Stimulated activated CD4-positive, alpha-beta T cell treated with anti-CD3 and anti-CD28 coated beads, Interleukin-4, amount 100 ng/mL, for 24 hours (primary cell): ENCODE measurements around the gene HSPB8.
"Not testable (repeated sequence)": the region's sequence is repeated elsewhere in the genome, so short reads cannot be mapped to it uniquely, and the experiment has no call there.

Experiments used
- DNase-seq: peaks from one replicate; pipeline ENCODE4 v3.0.0-alpha.2; 2020

Gene HSPB8

GRCh38 chr12:119207063-119207560 lies 28.4 kb downstream of the HSPB8 start:
- no peak for DNase-seq

DNA sequence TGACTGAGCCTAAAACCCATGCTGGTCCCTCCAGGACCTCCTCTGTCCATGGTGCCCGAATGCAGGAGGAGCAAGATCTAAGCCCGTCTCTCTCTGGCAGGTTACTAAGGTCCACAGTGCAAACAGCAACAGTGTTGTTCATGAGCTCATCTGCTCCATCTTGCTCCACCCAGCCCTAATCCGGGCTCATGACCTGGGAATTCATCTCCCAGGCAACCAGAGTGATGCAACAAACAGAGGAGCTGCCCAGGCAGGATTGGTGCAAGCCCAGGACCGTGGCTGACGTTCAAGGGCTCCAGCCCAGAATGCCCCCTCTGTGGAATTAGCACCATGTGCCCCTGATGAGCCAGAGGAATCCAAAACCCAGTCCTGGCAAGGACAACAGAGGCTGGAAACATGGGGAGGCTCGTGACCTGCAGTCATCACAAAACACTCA lies 29.9 kb downstream of the HSPB8 start:
- DNase-seq, result no peak

- DNase-seq, result no peak
These were observed 33.2 kb downstream of the HSPB8 start for GRCh38 chr12:119211884-119212283.

DNA sequence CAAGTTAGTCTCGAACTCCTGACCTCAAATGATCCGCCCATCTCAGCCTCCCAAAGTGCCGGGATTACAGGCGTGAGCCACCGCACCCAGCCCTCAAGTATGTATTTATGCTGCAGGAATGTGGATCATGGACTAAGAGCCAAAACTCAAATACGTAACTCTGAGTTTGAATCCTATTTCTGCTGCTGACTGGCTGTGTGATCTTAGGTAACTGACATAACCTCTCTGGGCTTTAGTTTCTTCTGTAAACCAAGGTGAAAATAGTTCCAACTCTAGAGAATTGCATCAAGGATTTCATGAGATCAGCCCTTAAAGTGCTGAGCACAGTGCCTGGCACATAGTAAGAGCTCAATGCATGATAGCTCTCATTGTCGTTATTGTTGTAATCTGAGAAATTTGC lies 37.4 kb downstream of the HSPB8 start:
- DNase-seq, result no peak

- DNase-seq, result not testable (repeated sequence)
These were observed 40.1 kb downstream of the HSPB8 start for GRCh38 chr12:119218875-119219274.

DNA sequence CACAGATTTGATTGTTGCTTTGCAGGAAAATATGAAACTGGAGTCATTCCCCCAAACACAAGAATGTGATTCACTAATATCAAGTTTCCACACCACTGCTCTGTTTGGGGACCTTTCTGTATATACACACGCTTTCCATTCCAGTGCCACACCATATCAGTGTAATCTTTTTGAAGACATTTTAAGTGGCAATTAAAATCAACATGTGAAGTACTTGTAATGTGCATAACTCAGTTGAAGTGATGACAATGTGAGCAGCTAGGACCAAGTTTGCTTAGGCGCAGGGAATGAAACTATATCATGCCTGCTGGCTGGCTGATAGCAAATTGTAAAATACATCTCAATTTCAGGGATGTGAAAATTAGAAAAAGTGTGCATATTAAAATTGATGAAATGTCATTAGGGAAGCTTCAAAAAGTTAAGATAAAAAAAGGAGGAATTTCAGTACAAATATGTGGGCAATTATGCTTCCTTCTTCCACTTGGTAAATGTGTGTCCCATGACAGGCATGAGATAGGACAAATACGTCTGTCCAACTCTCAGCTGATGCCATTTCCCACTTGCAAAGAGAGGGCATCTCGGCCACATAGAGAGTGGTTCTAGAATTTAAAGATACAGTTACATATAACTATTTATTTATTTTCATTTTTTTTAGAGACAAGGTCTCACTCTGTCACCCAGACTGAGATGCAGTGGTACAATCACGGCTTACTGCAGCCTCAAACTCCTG lies 43.7 kb downstream of the HSPB8 start:
- DNase-seq, result no peak

DNA sequence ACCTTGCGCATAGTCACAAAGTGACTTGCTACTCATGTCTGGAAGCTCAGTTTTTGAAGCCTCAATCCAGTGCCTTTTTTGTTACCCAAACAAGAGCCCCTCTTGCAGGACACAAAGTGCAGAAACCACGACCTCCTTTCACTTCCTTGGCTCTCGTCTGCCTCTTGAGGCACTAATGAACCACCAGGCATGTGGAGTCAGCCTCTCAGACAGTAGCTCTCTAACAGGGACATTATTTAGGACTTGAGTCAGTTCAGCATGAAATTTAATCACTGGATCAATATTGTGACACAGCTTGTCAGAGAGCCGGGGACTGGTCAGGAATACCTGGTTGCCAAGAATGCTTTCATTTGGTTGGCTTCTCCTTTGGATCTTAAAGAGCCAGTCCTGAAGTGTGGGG lies 46.7 kb downstream of the HSPB8 start:
- no peak for DNase-seq

GRCh38 chr12:119227292-119227691 lies 48.6 kb downstream of the HSPB8 start:
- DNase-seq, result no peak

- no peak for DNase-seq
These were observed 50.5 kb downstream of the HSPB8 start for GRCh38 chr12:119229205-119229604.

DNA sequence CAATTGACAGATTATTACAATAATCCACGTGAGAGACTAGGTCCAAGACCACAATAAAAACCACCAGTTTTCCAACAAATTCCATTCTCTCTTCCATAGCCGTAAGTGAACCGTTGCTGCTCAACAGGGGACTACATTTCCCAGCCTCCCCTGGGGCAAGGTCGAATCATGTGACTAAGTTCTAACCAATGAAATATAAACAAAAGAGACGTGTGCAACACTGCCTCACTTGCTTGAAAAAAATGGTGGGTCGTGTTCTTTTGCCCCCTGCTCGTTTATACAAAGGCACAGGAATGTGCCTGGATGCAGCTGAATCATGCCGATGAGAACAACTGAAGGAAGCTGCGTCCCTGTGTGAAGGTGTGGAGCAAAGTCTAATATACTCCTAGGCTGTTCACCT lies 51.1 kb downstream of the HSPB8 start:
- no peak for DNase-seq

GRCh38 chr12:119230807-119231206 lies 52.1 kb downstream of the HSPB8 start:
- DNase-seq, result no peak

- no peak for DNase-seq
These were observed 53.0 kb downstream of the HSPB8 start for GRCh38 chr12:119231774-119232173.

GRCh38 chr12:119235197-119235751 lies 56.5 kb downstream of the HSPB8 start:
- DNase-seq, result no peak

- no peak for DNase-seq
These were observed 57.6 kb downstream of the HSPB8 start for GRCh38 chr12:119236372-119236771.

GRCh38 chr12:119239040-119239439 lies 60.3 kb downstream of the HSPB8 start:
- no peak for DNase-seq

DNA sequence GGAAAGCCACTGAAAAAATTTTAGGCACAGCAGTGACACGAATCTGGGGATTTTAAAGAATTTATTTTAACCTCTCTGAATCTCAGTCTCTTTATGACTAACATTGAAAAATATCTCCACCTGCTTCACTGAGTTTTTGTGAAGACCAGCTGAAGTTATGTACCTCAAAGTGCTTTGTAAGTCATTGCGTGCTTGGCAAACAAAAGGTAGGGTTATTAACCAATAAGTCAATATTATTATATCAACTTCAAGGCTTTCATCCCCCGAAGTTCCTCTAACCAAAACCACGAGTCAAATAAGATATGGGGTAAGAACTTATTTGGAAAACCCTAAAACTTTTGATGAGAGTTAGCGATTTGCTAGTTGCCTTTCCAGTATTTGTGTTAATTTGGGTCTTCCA lies 62.3 kb downstream of the HSPB8 start:
- no peak for DNase-seq

GRCh38 chr12:119241580-119242169 lies 62.9 kb downstream of the HSPB8 start:
- DNase-seq, result no peak
